IPS DF 19.7 (cell line): ENCODE measurements around the gene TNRC6C.
"Not testable (repeated sequence)": the region's sequence is repeated elsewhere in the genome, so short reads cannot be mapped to it uniquely, and the experiment has no call there.

ENCODE experiments used
- DNase-seq: peaks from one replicate; pipeline ENCODE4 v3.0.0-alpha.2; 2013; ENCODE audit warnings: low read depth, low spot score

TNRC6C gene

DNA sequence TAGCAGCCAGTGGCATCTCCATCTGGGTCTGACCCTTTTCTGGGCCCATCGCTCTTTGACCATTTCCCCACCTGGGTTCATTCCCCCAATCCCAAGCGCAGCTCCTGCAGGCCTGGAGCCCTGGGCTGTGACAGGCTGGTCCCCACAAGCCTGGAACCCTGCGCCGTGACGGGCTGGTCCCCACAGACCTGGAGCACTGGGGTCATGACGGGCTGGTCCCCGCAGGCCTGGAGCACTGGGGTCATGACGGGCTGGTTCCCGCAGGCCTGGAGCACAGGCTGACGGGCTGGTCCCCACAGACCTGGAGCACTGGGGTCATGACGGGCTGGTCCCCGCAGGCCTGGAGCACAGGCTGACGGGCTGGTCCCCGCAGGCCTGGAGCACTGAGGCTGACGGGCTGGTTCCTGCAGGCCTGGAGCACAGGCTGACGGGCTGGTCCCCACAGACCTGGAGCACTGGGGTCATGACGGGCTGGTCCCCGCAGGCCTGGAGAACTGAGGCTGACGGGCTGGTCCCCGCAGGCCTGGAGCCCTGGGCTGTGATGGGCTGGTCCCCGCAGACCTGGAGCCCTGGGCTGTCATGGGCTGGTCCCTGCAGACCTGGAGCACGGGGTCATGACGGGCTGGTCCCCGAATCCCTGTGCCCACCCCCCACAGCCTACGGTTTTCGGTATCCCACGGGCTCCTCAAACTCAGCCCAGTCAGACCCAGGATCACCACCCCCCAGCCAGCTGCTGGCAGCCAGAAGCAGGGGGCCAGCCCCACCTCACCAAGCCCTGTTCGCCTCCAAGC, 153.4 kb downstream of the TNRC6C start:
- no peak for DNase-seq

DNA sequence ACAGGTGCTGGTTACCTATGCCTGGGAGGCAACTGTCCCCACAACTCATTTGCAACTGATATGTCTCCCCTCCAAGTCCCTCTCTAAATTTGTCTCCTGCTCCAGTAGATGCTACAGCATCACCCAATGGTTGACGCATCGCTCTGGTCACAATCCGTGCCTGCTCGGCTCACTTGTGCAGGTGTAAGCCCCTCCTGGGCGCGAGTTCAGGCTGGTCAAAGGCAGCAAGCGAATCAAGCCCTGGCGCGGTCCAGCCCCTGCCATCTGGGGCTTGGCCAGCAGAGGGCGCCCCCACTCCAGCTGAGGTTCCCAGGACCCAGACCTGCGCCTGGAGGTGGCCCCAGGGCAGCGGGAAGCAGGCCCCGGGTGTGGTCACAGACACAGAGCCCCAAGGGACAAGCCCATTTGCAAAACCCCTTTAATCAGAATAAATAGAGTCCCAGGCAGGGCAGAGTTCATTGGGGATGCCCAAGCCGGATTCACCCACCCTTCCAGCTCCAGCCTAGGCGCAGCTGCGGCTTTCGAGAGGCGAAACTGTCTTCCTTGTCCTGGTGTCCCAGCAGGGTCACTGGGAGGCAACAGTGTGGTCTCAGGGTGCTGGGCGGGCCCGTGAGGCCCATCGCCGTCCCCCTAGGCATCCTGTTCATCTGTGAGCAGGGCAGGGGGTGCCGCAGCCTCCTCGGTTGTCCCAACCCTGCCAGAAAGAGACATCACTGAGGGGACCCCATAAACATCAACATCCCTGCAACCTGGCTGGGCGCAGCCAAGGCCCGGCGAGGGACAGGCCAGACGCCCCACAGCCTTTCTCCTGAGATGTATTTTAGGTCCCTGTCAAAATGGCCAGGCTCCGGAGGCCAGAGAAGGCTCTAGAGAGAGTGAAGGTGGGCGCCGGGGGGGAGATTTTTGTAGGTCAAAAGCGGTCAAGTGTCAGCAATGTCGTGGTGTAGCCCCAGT, 154.3 kb downstream of the TNRC6C start:
- no peak for DNase-seq

DNA sequence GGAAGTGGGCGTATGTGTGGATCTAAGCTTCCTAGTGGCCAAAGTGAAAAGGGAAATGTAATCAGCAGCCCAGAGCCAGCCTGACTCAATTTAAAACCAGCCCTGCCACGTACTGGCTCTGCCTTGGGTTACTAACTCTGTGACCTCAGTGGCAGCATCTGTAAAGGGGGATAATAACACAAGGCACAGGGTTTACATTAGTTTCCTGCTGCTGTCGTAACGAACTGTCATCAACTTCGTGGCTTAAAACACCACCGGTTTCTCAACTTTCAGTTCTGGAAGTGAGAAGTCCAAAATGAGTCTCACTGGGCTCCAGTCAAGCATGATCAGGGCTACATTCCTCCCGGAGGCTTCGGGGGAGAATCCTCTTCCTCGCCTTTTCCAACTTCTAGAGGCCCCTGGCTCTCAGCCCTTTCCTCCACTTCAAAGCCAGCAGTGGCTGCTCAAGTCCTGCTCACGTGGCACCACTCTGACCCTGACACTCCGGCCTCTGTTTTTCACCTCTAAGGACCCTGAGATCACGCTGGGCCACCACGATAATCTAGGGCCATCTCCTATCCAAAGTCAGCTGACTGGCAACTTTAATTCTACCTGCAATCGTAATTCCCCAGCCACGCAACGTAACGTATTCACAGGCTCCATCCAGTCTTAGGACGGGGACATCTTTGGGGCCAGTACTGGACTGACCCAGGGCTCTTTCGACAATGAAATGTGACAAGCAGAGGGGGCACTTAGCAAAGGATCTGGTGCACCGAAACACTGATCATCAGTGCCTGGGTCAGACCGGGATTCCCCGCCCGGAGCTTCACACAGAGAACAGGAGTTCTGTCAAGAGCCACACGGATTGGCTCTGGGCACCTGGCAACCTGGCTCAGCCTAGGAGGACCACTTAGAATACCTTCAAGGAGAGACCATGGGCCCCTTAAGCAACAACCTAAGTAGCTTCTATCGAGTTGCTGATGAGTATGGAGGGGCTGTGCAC, 155.6 kb downstream of the TNRC6C start:
- no peak for DNase-seq

DNA sequence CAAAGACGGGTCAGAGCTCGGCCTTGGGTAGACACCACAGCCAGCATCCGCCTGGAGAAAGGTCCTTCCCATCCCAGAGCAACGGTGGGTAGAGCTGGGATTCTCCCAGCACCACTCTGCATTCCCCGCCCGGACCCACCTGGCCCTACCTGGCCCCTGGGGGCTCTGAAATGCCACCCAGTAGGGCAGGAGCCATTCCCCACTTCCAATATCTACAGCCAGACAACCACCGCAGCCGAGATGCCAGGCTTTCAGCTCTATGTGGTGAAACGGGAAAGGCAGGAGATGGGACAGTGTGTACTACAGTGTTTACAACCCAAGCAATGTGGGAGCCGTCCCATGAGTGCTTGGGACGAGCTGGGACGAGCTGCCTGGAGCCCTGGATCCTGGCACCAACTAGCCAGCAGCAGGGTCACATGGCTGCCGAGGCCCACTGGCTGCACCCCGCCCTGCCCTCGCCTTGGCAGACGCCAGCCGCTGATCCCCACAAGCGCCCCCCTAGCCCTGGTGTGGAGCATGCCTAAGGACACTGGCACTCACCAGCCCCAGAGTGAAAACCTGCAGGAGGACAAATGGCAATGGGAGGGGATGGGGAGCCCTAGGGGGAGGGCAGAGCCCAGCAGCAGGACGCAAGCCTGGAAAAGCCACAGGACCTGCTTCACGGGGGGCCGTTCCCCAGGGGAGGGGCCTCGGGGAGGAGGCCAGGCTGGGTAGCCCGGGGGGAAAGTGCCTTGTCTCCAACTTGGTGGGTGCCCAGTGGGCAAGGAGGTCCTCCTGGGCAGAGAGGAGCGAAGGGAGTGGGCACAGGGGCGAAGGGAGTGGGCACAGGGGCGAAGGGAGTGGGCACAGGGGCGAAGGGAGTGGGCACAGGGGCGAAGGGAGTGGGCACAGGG, 156.6 kb downstream of the TNRC6C start:
- DNase-seq: no peak

DNA sequence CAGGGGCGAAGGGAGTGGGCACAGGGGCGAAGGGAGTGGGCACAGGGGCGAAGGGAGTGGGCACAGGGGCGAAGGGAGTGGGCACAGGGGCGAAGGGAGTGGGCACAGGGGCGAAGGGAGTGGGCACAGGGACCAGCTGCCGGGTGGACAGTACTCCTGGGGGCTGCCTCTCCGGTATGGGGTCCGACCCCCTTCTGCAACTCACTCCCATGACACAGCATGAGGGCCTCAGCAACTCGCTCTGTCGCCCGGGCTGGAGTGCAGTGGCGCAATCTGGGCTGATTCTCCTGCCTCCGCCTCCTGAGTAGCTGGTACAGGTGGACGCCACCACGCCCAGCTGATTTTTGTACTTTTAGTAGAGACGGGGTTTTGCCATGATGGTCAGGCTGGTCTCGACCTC, 157.3 kb downstream of the TNRC6C start:
- not testable (repeated sequence) for DNase-seq

DNA sequence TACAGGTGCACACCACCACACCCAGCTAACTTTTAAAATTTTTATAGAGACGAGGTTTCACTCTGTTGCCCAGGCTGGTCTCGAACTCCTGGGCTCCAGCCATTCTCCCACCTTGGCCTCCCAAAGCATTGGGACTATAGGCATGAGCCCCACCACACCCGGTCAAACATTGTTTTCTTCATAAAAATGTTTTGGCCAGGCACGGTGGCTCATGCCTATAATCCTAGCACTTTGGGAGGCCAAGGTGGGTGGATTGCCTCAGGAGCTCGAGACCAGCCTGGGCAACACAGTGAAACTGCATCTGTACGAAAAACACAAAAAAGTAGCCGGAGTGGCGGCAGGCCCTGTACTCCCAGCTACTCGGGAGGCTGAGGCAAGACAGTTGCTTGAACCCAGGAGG, 157.9 kb downstream of the TNRC6C start:
- DNase-seq: no peak

DNA sequence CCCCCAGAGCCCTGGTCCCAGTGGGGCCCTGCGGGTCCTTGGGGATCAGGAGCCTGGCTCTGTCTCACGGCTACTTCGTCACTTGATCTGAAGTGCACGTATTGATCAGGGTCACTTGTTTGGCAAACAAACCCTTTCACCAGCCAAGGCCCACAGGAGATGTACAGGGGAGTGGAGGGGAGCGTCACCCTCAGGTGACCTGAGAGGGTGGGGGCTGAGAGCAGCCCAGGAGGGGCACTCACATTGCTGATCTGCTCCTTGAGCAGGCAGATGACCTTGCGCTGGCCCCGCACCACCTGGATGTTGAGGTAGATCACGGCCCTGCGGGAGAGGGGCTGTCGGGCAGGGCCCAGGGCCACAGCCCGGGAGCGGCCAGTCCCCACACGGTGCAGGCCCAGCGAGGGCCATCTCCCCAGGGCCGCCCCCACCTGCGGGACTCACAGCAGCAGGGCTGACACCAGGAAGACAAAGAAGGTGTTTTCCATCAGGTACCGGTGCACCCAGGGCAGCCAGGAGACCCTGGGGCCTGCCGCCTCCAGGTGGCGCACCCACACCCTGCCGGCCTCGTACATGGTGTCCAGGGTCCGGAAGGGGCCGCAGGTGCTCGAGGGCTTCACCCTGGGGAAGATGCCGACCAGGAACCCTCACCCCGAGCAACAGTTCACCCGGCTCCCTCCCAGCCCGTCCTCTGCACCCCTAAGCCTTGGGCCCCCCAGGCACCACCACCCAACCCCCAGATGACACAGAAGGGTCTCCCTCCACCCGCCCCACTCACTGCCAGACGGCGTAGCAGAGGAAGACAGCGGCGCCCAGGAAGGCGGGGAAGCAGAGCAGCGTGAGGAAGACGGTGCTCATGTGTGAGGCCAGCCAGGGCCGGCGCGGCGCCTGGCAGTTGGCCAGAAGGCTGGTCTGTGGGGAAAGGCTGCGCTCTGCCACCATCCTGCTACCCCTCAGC, 158.8 kb downstream of the TNRC6C start:
- no peak for DNase-seq

DNA sequence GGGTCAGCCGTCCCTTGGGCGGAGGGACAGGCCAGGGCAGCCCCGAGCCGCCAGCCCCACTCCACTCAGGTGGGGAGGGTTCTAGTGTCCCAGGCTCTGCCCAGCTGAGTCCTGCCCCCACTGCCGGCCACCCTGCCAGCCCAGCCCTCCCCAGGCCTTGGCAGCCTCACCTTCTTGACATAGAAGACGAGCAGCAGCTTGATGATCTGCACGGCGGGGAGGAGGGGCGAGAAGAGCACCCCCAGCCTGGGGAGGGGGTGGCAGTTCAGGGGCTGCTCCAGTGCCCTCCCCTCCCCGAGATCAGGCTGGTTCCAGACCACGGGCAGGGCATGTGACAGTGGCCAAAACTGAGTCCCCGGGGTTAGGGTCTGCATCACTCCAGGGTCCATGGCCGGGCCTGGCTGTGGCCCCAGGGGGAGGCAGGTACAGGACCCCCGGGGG, 160.3 kb downstream of the TNRC6C start:
- no peak for DNase-seq

DNA sequence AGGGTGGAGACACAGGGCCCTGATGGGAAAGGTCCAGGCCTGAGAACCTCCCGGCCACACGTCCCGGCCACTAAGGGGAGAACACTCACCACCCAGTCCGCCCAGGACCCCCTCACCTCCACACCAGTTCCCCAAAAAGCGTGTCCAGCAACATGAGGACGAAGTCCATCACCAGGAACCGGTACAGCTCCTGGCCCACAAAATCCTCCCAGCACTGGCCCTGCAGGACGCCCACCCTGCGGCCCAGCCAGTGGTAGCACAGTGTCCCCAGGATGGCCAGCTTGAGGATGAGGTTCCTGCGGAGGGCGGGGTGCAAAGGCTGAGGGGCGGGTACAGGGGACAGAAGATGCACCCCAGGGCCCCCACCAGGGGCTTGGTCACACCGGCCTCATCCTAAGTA, 162.0 kb downstream of the TNRC6C start:
- DNase-seq: no peak

DNA sequence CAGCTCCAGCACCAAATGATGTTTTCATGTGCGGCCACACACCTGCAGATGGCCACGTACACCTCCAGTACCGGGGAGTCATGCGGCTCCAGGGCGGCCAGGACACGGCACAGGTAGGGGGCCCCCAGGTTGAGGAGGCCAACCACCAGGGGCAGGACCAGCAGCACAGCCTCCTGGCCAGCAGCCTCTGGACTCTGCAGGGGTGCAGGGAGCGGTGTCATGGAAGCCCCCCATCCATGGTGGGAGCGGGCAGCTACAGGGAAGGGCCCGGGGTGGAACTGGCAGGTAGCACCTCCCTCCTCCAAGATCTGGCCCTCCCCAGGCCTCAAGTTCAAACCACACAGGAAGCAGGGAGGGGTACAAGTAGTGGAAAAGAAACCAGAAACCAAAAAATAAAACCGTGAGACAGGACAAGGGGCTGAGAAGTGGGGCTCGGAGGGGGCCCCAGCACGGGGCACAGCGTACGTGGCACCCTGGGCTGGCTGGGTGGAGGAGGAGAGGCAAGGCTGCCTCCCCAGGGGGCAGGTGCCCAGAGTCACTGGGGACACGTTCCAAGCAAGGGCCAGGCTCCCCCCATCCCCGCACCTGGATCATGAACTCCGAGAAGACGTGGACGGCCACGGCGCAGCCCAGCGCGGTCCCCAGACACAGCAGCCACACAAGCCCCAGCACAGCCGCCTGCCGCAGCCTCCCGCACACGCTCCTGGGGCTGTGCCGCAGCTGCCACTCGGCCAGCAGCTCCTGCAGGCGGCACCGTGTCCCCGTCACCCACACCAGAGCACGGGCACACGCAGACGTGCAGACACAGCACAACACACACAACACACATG, 162.7 kb downstream of the TNRC6C start:
- DNase-seq: no peak

DNA sequence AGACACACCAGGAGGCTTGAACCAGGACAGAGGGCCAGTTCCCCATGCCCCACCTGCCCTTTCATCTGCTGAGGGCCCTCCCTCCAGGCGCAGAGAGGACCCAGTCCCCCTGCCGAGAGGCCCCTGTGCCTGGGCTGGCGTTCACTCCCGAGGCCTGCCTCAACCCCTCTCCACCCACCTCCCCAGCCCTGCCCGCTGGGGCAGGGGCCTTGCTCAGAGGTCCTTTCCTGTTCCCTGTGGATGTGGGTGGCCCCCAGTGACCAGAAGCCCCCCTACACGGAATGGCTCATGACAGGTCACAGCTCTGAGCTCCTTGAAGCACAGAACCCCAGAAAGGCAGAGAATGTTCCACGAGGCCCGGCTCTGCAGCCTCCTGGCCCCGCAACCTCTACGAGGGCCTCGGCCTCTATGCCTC, 163.3 kb downstream of the TNRC6C start:
- DNase-seq: no peak

DNA sequence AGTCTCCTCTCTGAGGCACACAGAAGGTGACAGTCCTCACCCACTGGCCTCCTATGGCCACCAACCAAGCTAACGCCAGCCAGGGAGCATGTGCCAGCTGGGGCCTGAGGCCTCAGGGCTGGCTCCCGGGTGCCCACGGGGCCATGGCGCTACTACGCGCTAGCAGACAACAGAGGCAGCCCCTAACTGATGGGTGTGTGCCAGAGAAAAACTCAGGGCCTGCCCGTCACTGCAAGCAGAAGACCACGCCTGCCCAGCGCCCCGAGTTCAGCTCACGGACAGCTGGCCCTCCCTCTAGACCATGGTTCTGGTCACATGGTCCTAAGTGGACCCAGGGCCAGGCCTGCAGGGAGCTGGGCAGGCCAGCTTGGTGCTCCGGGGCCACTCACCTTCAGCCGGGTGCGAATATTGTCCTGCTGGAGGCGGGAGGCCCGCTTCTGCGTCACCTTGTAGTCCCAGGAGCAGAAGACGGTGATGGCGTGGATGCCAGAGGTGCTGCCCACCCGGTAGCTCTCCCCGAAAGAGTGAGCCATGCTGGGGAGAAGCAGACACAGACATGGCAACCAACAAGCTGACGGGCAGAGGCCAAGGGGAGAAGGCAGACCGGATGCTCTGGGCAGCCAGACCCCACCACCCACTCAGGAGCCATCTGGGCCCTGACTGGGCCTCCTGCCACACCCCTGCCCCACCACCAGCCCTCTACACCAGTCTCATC, 163.9 kb downstream of the TNRC6C start:
- no peak for DNase-seq

DNA sequence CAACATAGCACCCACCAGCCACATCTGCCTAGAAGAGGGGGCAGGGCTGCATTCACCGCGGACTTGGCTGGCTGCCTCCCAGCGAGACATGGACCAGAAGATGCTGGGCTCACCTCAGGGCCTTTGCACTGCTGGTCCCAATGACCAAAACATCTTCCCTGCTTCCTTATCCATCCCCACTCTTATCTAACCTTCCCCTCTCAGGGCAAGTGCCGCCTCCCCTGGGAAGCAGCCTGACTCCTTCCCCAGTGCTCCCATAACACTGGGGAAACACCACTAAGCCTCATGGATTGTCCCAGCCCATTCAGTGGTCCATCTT, 164.4 kb downstream of the TNRC6C start:
- DNase-seq: no peak

DNA sequence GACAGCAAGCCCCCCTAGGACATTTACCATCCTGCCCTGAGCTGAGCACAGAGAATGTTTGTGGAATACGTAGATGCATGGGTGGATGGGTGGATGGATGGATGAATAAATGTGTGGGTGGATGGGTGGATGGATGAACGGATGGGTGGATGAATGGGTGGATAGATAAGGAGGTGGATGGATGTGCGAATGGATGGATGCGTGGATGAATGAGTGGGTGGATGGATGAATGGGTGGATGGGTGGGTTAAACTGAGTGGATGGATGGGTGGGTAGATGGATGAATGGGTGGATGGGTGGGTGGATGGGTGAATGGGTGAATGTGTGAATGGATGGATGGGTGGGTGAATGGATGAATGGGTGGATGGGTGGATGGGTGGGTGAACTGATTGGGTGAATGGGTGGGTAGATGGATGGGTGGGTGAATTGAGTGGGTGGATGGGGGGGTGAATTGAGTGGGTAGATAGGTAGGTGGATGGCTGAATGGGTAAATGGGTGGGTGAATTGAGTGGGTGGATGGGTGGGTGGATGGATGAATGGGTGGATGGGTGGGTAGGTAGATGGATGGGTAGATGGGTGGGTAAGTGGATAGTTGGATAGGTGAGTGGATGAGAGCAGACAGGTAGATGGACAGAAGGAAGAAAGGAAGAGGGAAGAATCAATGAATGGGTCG, 164.9 kb downstream of the TNRC6C start:
- DNase-seq: no peak

DNA sequence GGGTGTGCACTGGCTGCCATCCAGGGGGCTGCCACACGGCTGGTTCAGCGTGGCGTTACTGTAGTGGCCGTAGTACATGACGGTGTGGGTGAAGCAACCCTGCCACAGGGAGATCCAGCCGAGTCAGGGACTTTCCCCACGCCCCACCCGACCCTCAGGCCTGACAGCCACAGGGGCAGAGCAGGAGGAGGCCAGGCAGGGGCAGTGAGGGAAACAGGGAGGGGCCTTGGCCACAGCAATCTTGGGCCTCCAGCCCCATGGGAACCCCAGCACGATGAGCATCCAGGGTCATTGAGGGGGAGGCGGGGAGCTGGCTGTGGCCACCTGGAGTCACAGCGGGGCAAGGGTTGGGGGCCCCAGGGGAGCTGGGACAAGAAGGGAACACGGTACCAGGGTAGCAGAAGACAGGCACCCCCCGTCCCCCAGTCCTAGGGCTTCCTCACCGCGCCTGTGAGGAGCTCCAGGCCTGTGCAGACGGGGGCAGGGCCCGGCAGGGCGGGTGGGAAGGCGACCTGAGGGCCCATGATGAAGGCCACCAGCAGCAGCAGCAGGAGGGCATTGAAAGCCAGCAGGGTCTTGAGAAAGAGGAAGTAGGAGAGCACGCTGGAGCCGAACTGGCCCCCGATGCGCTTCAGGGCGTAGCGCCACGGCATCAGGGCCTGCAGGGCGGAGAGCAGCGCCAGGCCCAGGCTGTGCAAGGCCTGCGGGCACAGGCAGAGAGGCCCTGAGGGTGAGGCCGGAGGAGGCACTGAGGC, 165.8 kb downstream of the TNRC6C start:
- DNase-seq: no peak

DNA sequence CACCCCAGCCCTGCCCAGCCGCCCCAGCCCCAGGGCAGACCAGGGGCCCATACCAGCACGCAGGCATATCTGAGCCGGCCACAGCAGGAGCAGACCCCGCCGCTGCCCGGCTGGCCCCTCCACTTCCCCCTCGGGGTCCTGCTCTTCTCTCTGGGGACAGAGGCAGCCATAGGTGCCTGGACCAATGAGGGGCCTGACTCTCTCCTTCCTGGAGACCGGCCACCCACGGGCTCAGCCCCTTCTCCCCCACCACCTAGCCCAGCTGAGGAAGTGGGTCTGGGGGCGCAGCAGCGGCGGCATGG, 166.3 kb downstream of the TNRC6C start:
- no peak for DNase-seq
